Left lobe of liver (tissue), 2 donors: ENCODE data around the gene CTNNBL1. TPM values are rescaled to one million over a fixed set of nuclear protein-coding genes. Genes with fewer than 3 reads are reported as not detected.
A peak's percentile ranks its signal among the peaks of the same experiment; 100 is the strongest.

Experiments used
- ATAC-seq: fragments of 200-7000 bp; cut with Tn5 transposase; one replicate; pipeline ENCODE4 v1.9.1; 2020; ENCODE audit warnings: mild to moderate bottlenecking, moderate library complexity
- DNase-seq: peaks from one replicate; pipeline ENCODE4 v3.0.0-alpha.2; 2020; ENCODE audit warnings: low spot score
- total RNA-seq: library from RNA; stranded (reverse); gene quantifications from one replicate; pipeline ENCODE4 v1.2.1, GENCODE V29; 2021
- donor health status: DM: no; HTN: no; CAD: no; lungs with moderate emphysema.
- donor health status: DM: no; HTN: yes; CAD: no.

The CTNNBL1 gene
- total RNA-seq, 1 donor from 2014 or later: 41.4 TPM

- no peak for DNase-seq
- ATAC-seq: no peak
Observed at GRCh38 chr20:37872161-37872560, 178.3 kb downstream of the CTNNBL1 start.

- no peak for DNase-seq
Observed at GRCh38 chr20:37873884-37874283, 180.1 kb downstream of the CTNNBL1 start.

GRCh38 chr20:37875460-37876175 lies 181.8 kb downstream of the CTNNBL1 start:
- ATAC-seq (no peak), DNase-seq (no peak)

More at GRCh38 chr20:37873884-37874283, 180.1 kb downstream of the CTNNBL1 start:
- ATAC-seq: no peak

- no peak for DNase-seq
- no peak for ATAC-seq
Observed at GRCh38 chr20:37876863-37877262, 183.0 kb downstream of the CTNNBL1 start.

- DNase-seq (no peak), ATAC-seq (no peak)
Observed at GRCh38 chr20:37877832-37878772, 184.3 kb downstream of the CTNNBL1 start.

GRCh38 chr20:37878835-37879599 lies 185.2 kb downstream of the CTNNBL1 start:
- no peak for DNase-seq
- no peak for ATAC-seq

GRCh38 chr20:37879843-37880242 lies 186.0 kb downstream of the CTNNBL1 start:
- no peak for DNase-seq
- no peak for ATAC-seq

GRCh38 chr20:37880726-37881591 lies 187.1 kb downstream of the CTNNBL1 start:
- ATAC-seq (no peak), DNase-seq (no peak)

- ATAC-seq (no peak), DNase-seq (no peak)
Observed at GRCh38 chr20:37881601-37882343, 187.9 kb downstream of the CTNNBL1 start.

GRCh38 chr20:37882961-37883712 lies 189.3 kb downstream of the CTNNBL1 start:
- DNase-seq: no peak
- no peak for ATAC-seq

GRCh38 chr20:37885042-37885441 lies 191.2 kb downstream of the CTNNBL1 start:
- DNase-seq: no peak
- no peak for ATAC-seq

- ATAC-seq (peak; percentile 77), DNase-seq (peak; percentile 54)
Observed at GRCh38 chr20:37885593-37886503, 192.0 kb downstream of the CTNNBL1 start.

GRCh38 chr20:37886851-37887297 lies 193.0 kb downstream of the CTNNBL1 start:
- peak; percentile 79 for DNase-seq

GRCh38 chr20:37888641-37889040 lies 194.8 kb downstream of the CTNNBL1 start:
- no peak for ATAC-seq
- DNase-seq: no peak

More at GRCh38 chr20:37886851-37887297, 193.0 kb downstream of the CTNNBL1 start:
- peak; percentile 70 for ATAC-seq

GRCh38 chr20:37890108-37890507 lies 196.3 kb downstream of the CTNNBL1 start:
- no peak for ATAC-seq
- no peak for DNase-seq

GRCh38 chr20:37890643-37891042 lies 196.8 kb downstream of the CTNNBL1 start:
- DNase-seq: no peak

GRCh38 chr20:37892001-37892400 lies 198.2 kb downstream of the CTNNBL1 start:
- DNase-seq (no peak), ATAC-seq (no peak)

More at GRCh38 chr20:37890643-37891042, 196.8 kb downstream of the CTNNBL1 start:
- ATAC-seq: no peak
